ENCODE data around the gene HES7.
"Not testable (repeated sequence)": the region's sequence is repeated elsewhere in the genome, so short reads cannot be mapped to it uniquely, and the experiment has no call there.

The HES7 gene

DNA sequence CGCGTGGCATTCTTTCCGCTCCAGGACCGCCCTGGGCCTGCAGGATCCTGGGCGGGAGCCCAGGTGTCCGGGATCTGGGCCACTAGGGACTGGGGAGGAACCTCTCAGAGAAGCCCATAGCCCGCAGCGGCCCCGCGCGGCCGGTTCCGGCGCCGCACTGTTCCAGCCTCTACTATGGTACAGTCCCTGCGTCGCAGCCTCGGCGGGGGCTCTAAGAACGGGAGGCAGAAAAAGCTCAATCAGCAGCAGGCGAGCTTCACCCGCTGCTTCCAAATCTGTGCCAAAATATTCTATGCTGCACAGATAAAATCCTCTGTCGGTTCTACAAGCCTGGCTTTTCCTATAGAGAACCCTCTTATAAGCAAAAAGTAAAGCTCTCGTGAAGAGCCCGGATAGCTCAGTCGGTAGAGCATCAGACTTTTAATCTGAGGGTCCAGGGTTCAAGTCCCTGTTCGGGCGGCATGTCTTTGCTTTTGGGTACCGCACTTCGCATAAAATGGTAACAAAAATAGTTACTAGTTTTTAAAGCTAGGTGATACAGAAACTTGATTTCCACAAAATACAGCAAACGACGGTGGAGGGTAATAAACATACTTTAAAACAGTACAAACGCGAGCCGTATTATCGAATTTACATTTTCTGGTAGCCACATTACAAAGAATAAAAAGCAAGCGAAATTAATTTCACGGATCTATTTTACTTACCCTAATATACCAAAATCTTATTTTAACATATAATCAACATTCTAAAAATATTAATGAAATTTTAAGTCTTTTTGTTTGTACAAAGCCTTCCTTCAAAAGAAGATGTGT is 4.9 kb downstream of the HES7 start:
- peaks cover 71% of the 10 kb centered on the region for H3K27me3 ChIP-seq (ENCODE audit: control insufficient read depth, insufficient read depth, low read length)
- peak overlapping the region; percentile 15 for H3K9ac ChIP-seq (ENCODE audit: low read length)
- H3K27ac ChIP-seq (ENCODE audit: low read depth, low read length), result no peak overlapping the region

DNA sequence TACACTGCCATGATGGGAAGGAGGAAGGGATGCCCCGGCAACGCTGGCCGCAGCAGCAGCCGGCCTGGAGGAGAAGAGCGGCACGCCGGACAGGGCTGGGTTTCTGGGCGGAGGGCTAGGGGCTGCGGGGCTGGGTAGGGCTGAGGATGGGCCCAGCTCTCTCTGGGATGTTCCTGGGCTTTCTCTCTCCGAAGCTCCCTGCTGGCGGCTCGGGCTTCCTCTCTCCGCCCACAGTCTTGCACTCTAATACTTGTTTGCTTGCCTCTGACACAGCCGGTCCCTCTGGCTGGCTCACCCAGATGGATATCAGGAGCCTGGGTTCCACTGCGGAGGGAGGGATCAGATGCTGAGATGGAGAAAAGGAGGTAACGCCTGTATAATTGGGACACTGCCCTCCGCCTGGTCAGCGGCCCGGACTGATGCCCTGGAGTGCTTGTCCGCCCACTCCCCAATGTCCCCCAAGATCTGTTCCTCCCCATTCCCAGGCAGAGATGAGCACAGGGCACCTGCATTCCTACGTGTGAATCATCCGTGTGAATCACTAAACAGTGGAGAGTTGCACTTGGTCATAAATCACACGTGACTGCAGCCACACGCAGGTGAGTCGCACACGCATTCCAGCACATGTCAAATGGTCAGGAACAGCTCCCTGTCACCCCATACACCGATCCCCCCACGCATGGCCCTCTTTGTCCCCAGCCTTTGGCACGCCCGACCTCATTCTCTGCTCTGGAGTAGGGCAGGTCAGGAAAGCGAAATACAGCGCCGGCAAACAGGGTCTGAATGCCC is 5.7 kb downstream of the HES7 start, which contains the start of gene ALOXE3:
ALOXE3 (minus strand) TSS at position 535 of the 789 bp plus-strand sequence; CDS start at position 11, 524 bp downstream.
- peak within 1 kb of the TSS; percentile 78 for H3K4me3 ChIP-seq (ENCODE audit: low read depth, low read length)
- H3K27ac ChIP-seq (ENCODE audit: low read depth, low read length), result no peak within 1 kb of the TSS
- H3K9me3 ChIP-seq (ENCODE audit: control insufficient read depth, insufficient read depth, low read depth, low read length), result no peaks in the 10 kb centered on the region
- no peaks in the 10 kb centered on the region for H3K4me1 ChIP-seq (ENCODE audit: control insufficient read depth, insufficient read depth, low read length)
- H3K27me3 ChIP-seq (ENCODE audit: control insufficient read depth, insufficient read depth, low read length), result peaks cover 68% of the 10 kb centered on the region
- peak within 1 kb of the TSS; percentile 41 for H3K9ac ChIP-seq (ENCODE audit: low read length)
- H3K36me3 ChIP-seq (ENCODE audit: control insufficient read depth, insufficient read depth, low read length), result no peaks in the 10 kb centered on the region

More for the DNA sequence above, 4.9 kb downstream of the HES7 start:
- peak overlapping the region; percentile 78 for H3K4me3 ChIP-seq (ENCODE audit: low read depth, low read length)
- no peaks in the 10 kb centered on the region for H3K36me3 ChIP-seq (ENCODE audit: control insufficient read depth, insufficient read depth, low read length)
- no peaks in the 10 kb centered on the region for H3K4me1 ChIP-seq (ENCODE audit: control insufficient read depth, insufficient read depth, low read length)
- H3K9me3 ChIP-seq (ENCODE audit: control insufficient read depth, insufficient read depth, low read depth, low read length), result no peaks in the 10 kb centered on the region

DNA sequence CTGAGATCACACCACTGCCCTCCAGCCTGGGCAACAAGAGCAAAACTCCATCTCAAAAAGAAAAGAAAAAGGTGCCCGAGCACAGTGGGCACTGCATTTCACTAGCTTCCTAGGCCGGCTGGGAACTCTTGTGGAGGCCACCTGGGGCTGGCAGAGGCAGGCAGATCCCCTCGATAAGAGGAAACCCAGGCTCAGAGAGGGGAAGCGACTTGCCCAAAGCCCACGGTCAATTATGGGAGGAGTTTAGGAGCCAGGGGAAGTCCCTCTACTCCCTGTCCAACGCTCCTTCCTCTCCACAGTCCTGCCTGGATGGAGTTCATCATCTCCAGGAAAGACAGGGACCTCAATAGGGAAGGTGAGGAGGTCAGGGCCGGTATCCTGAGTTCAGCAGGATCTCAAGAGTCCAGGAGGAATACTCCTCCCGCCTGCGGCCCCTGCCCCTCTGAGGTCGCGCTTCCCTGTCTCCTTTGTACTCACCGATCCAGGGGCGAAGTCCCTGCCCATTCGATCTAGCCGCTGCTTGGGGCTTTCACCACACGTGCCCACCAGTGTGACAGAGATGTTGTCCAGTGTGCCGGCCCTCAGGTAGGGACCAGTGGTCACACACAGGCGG is 6.4 kb downstream of the HES7 start:
- H3K4me3 ChIP-seq (ENCODE audit: low read depth, low read length), result peak overlapping the region; percentile 78
- peaks cover 68% of the 10 kb centered on the region for H3K27me3 ChIP-seq (ENCODE audit: control insufficient read depth, insufficient read depth, low read length)
- H3K27ac ChIP-seq (ENCODE audit: low read depth, low read length), result no peak overlapping the region
- H3K36me3 ChIP-seq (ENCODE audit: control insufficient read depth, insufficient read depth, low read length), result no peaks in the 10 kb centered on the region
- peak overlapping the region; percentile 41 for H3K9ac ChIP-seq (ENCODE audit: low read length)
- H3K9me3 ChIP-seq (ENCODE audit: control insufficient read depth, insufficient read depth, low read depth, low read length), result no peaks in the 10 kb centered on the region
- no peaks in the 10 kb centered on the region for H3K4me1 ChIP-seq (ENCODE audit: control insufficient read depth, insufficient read depth, low read length)

DNA sequence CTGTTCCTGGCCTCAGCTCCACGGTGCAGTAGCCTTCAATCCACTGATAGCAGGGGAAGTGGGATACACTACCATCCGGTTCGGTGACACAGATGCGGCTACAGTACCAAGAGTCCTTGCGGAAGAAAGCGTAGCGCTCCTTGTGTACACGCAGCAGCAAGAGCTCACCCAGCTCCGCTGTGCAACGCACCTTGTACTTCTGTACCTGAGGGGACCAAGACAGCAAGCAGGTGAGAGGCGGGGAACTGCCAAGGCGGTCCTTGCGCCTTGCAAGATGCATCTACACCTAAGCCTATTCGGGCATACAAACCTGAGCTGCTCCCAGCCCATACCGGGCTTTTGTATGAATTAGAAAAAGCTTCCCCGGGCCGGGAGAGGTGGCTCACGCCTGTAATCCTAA is 7.1 kb downstream of the HES7 start:
- Histone ChIP-seq H3K9ac (ENCODE audit: low read length) (no peak overlapping the region), H3K4me3 (ENCODE audit: low read depth, low read length) (no peak overlapping the region), H3K9me3 (ENCODE audit: control insufficient read depth, insufficient read depth, low read depth, low read length) (no peaks in the 10 kb centered on the region), H3K36me3 (ENCODE audit: control insufficient read depth, insufficient read depth, low read length) (no peaks in the 10 kb centered on the region), H3K27ac (ENCODE audit: low read depth, low read length) (no peak overlapping the region), H3K27me3 (ENCODE audit: control insufficient read depth, insufficient read depth, low read length) (peaks cover 68% of the 10 kb centered on the region), H3K4me1 (ENCODE audit: control insufficient read depth, insufficient read depth, low read length) (no peaks in the 10 kb centered on the region)

DNA sequence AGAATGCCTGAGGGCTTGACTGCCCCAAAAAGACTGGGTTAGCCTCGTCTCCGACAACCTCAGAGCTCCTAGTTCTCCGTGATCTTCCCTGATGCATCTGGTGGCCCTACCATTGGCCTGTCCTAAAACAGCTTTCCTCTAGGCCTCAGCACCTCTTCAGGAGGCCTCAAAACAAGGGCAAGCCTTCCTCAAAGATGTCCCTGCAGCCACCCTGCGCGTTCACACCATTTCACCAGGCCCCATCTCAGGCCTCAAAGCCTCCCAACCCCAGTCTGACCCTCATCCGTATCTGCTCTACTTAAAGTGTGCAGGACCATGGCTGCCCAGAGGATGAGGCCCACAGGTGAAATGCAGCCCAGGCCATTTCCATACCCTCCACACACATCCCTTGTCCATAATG is 13.0 kb downstream of the HES7 start:
- Histone ChIP-seq H3K9me3 (ENCODE audit: control insufficient read depth, insufficient read depth, low read depth, low read length) (no peaks in the 10 kb centered on the region), H3K27ac (ENCODE audit: low read depth, low read length) (no peak overlapping the region), H3K27me3 (ENCODE audit: control insufficient read depth, insufficient read depth, low read length) (peaks cover 80% of the 10 kb centered on the region), H3K4me1 (ENCODE audit: control insufficient read depth, insufficient read depth, low read length) (peaks cover 5% of the 10 kb centered on the region; the same call in 1 of the 2 replicates), H3K36me3 (ENCODE audit: control insufficient read depth, insufficient read depth, low read length) (no peaks in the 10 kb centered on the region), H3K9ac (ENCODE audit: low read length) (no peak overlapping the region), H3K4me3 (ENCODE audit: low read depth, low read length) (peak overlapping the region; percentile 64; the same call in 1 of the 2 replicates)

DNA sequence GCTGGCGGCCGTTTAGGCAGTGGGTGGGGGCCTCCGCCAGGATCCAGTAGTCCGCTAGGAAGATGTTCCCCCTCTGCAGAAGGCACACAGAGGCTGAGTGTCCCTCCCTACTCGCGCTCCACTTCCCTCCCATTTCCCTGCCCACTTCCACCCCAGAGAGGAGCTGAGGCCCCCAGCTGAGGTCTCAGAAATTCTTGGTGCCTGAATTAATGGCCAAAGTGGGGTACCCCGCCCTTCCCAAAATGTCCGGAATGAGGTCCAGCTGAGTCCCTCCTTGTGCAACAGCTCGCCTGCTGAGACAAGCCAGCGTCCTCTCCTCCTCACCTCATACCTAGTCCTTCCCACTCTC is 13.5 kb downstream of the HES7 start:
- Histone ChIP-seq H3K9ac (ENCODE audit: low read length) (no peak overlapping the region), H3K4me1 (ENCODE audit: control insufficient read depth, insufficient read depth, low read length) (peaks cover 6% of the 10 kb centered on the region; the same call in 1 of the 2 replicates), H3K27ac (ENCODE audit: low read depth, low read length) (no peak overlapping the region), H3K4me3 (ENCODE audit: low read depth, low read length) (peak overlapping the region; percentile 64; the same call in 1 of the 2 replicates), H3K36me3 (ENCODE audit: control insufficient read depth, insufficient read depth, low read length) (no peaks in the 10 kb centered on the region), H3K27me3 (ENCODE audit: control insufficient read depth, insufficient read depth, low read length) (peaks cover 78% of the 10 kb centered on the region), H3K9me3 (ENCODE audit: control insufficient read depth, insufficient read depth, low read depth, low read length) (no peaks in the 10 kb centered on the region)

DNA sequence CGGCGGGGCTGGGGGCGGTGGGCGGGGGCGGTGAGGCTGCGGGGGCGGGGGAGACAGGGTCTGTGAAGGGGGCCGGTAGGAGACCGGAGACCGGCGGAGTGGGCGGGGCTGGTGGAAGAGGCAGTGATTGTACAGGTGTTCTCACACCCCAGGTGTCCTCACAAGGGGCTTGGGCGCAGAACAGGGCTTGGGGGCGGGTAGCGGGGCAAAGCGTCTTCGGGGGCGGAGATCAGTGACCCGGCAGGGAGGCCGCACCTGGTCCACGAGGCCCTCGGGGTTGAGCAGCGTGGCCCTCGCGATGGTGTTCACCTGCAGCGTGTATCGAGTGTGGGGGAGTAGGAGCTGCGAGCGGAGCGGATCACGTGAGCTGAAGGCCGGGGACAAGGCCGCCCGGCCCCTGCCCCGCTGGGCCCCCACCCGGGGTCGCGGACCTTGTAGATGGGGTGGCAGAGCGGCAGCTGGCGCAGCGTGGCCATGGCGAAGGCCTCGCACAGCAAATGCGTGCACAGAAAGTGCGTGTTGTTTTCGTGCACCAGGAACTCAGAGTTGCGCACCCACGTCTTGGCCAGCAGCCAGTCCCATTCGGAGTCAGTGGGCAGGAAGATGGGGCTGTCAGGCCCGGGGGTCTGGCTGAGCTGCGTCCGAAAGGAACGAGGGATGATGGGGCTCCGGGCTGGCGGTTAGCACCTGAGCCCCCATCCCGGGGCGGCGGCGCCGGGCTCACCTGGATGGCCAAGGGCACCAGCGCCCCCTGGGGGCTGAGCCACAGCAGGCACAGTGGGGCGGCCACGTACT is 14.0 kb downstream of the HES7 start:
- peaks cover 72% of the 10 kb centered on the region for H3K27me3 ChIP-seq (ENCODE audit: control insufficient read depth, insufficient read depth, low read length)
- peaks cover 6% of the 10 kb centered on the region; the same call in 1 of the 2 replicates for H3K4me1 ChIP-seq (ENCODE audit: control insufficient read depth, insufficient read depth, low read length)
- no peaks in the 10 kb centered on the region for H3K36me3 ChIP-seq (ENCODE audit: control insufficient read depth, insufficient read depth, low read length)
- H3K4me3 ChIP-seq (ENCODE audit: low read depth, low read length), result peak overlapping the region; percentile 64
- no peak overlapping the region for H3K27ac ChIP-seq (ENCODE audit: low read depth, low read length)
- H3K9me3 ChIP-seq (ENCODE audit: control insufficient read depth, insufficient read depth, low read depth, low read length), result no peaks in the 10 kb centered on the region
- H3K9ac ChIP-seq (ENCODE audit: low read length), result peak overlapping the region; percentile 4

DNA sequence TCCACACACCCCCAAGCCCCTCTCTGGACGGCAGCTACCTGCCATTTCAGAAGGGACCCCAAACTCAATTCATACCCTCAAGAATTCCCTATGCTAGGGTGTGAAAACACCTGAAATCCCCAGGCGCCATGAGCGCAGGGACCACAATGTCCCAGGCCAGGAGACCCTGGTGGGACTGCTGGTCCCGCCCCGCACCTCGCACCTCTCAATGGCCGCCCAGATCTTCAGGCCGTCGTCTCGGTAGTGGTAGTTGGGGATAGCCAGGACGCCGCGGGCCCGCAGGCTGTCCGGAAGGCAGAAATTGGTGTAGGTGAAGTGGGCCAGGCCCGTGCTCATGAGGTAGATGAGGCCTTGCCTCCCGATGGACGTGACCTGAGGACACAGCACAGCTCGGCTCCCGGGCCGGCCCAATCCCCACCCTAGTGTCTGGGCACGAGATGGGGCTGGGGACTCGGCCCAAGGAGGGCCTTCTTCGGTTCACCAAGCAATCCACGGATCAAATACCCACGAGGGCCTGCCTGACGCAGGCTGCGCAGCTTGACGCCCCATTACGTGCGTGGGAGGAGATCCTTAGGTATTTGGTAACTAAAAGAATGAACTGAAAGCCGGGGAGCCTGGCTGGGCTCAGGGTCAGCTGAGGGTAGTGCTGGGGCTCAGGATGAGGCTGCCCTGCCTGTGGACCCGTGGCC is 14.8 kb downstream of the HES7 start:
- Histone ChIP-seq H3K27me3 (ENCODE audit: control insufficient read depth, insufficient read depth, low read length) (peaks cover 72% of the 10 kb centered on the region), H3K9ac (ENCODE audit: low read length) (no peak overlapping the region), H3K27ac (ENCODE audit: low read depth, low read length) (no peak overlapping the region), H3K4me1 (ENCODE audit: control insufficient read depth, insufficient read depth, low read length) (peaks cover 6% of the 10 kb centered on the region; the same call in 1 of the 2 replicates), H3K4me3 (ENCODE audit: low read depth, low read length) (no peak overlapping the region), H3K36me3 (ENCODE audit: control insufficient read depth, insufficient read depth, low read length) (no peaks in the 10 kb centered on the region), H3K9me3 (ENCODE audit: control insufficient read depth, insufficient read depth, low read depth, low read length) (no peaks in the 10 kb centered on the region)

DNA sequence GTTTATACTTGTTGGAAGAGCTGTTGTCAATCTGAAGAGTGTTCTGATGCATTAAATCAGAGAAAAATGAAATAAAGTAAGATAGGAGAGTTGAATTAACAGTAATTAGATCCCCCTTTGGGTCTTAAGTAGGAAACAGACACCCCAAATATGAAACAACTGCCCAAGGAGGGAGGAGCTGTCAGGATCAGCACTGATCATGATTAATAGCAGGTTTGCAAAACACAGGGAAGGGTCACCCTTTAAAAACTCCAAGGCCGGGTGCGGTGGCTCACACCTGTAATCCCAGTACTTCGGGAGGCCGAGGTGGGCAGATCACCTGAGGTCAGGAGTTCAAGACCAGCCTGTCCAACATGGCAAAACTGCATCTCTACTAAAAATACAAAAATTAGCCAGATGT is 16.9 kb downstream of the HES7 start:
- not testable (repeated sequence) for H3K36me3 ChIP-seq (ENCODE audit: control insufficient read depth, insufficient read depth, low read length); H3K27ac ChIP-seq (ENCODE audit: low read depth, low read length); H3K9me3 ChIP-seq (ENCODE audit: control insufficient read depth, insufficient read depth, low read depth, low read length); H3K4me3 ChIP-seq (ENCODE audit: low read depth, low read length); H3K4me1 ChIP-seq (ENCODE audit: control insufficient read depth, insufficient read depth, low read length); H3K9ac ChIP-seq (ENCODE audit: low read length)
- H3K27me3 ChIP-seq (ENCODE audit: control insufficient read depth, insufficient read depth, low read length), result peaks cover 67% of the 10 kb centered on the region

DNA sequence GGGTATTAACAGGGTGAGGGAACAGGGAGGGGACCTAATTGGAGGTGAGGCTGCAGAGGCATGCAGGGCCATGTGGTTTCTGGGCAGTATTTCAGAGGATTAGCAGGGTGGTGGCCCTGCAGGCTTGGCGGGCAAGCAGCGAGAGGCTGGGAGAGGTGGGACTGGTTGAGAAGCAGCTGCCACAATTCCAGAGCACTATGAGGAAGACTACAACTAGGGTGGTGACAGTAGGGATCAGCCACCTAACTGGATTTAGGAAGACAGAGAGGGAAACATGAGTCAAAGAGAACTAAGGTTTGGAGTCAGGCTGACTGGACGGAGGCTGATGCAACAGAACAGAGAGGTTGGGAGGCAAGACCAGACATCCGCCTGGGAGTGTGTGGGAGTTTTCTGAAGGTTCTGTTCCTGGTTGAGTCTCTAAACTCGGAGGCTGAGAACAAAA is 17.9 kb downstream of the HES7 start:
- Histone ChIP-seq H3K27me3 (ENCODE audit: control insufficient read depth, insufficient read depth, low read length) (peaks cover 57% of the 10 kb centered on the region), H3K9me3 (ENCODE audit: control insufficient read depth, insufficient read depth, low read depth, low read length) (no peaks in the 10 kb centered on the region), H3K36me3 (ENCODE audit: control insufficient read depth, insufficient read depth, low read length) (no peaks in the 10 kb centered on the region), H3K4me1 (ENCODE audit: control insufficient read depth, insufficient read depth, low read length) (peaks cover 6% of the 10 kb centered on the region; the same call in 1 of the 2 replicates), H3K27ac (ENCODE audit: low read depth, low read length) (no peak overlapping the region), H3K4me3 (ENCODE audit: low read depth, low read length) (no peak overlapping the region), H3K9ac (ENCODE audit: low read length) (peak overlapping the region; percentile 53)

Data from HUES6 (cell line).